Measurements from ENCODE around the gene ZNF155.
"Not testable (repeated sequence)": the region's sequence is repeated elsewhere in the genome, so short reads cannot be mapped to it uniquely, and the experiment has no call there.

Gene ZNF155

GRCh38 chr19:43983912-43984686, at the start of gene ZNF155:
Gene ZNF155, plus strand, starts transcription at chr19:43984188. Its CDS starts 4,356 bp downstream, at chr19:43988544.
- no peak for TF ChIP-seq CTCF (IDR thresholded peaks at IDR 0.05; ENCODE audit: low read length, missing control alignments)
- peak within 1 kb of the TSS; percentile 83 for H3K4me3 ChIP-seq (replicated peaks; ENCODE audit: low read depth, low read length)
- peak; percentile 98 for DNase-seq (ENCODE audit: low read depth)

- TF ChIP-seq CTCF (IDR thresholded peaks at IDR 0.05; ENCODE audit: low read length, missing control alignments), result no peak
- peak; percentile 90 for DNase-seq (ENCODE audit: low read depth)
- peak within 1 kb of the TSS; percentile 85 for H3K4me3 ChIP-seq (replicated peaks; ENCODE audit: low read depth, low read length)
Measured at GRCh38 chr19:43934985-43935708, 48.8 kb upstream of the ZNF155 start, which contains the start of gene ZNF45. Gene ZNF45, minus strand, starts transcription at chr19:43935282. Its CDS starts 13,097 bp downstream, at chr19:43922185.

- no peak for TF ChIP-seq CTCF (IDR thresholded peaks at IDR 0.05; ENCODE audit: low read length, missing control alignments)
- H3K4me3 ChIP-seq (replicated peaks; ENCODE audit: low read depth, low read length), result no peak overlapping the region
- no peak for DNase-seq (ENCODE audit: low read depth)
Measured at GRCh38 chr19:43936188-43936587, 47.8 kb upstream of the ZNF155 start.

- no peak for TF ChIP-seq CTCF (IDR thresholded peaks at IDR 0.05; ENCODE audit: low read length, missing control alignments)
- H3K4me3 ChIP-seq (replicated peaks; ENCODE audit: low read depth, low read length), result no peak overlapping the region
- DNase-seq (ENCODE audit: low read depth), result no peak
Measured at GRCh38 chr19:43939557-43940260, 44.3 kb upstream of the ZNF155 start.

- H3K4me3 ChIP-seq (replicated peaks; ENCODE audit: low read depth, low read length), result no peak overlapping the region
- no peak for DNase-seq (ENCODE audit: low read depth)
- TF ChIP-seq CTCF (IDR thresholded peaks at IDR 0.05; ENCODE audit: low read length, missing control alignments), result no peak
Measured at GRCh38 chr19:43940719-43941118, 43.3 kb upstream of the ZNF155 start.

GRCh38 chr19:43941209-43941608, 42.8 kb upstream of the ZNF155 start:
- H3K4me3 ChIP-seq (replicated peaks; ENCODE audit: low read depth, low read length), result no peak overlapping the region
- TF ChIP-seq CTCF (IDR thresholded peaks at IDR 0.05; ENCODE audit: low read length, missing control alignments), result no peak
- DNase-seq (ENCODE audit: low read depth), result no peak

- DNase-seq (ENCODE audit: low read depth); H3K4me3 ChIP-seq (replicated peaks; ENCODE audit: low read depth, low read length): not testable (repeated sequence)
Measured at GRCh38 chr19:43947412-43947811, 36.6 kb upstream of the ZNF155 start.

- not testable (repeated sequence) for DNase-seq (ENCODE audit: low read depth); H3K4me3 ChIP-seq (replicated peaks; ENCODE audit: low read depth, low read length)
Measured at GRCh38 chr19:43949803-43950202, 34.2 kb upstream of the ZNF155 start.

Measured in fibroblast of pulmonary artery (primary cell).